NB4 (cell line): ENCODE data around the gene TNFAIP8L3.

Experiments used
- POLR2A ChIP-seq: IDR thresholded peaks from 2 replicates; pipeline ENCODE4 v1.6.1; 2011; ENCODE audit warnings: mild to moderate bottlenecking; ENCODE audit not compliant: insufficient read length; ENCODE audit errors: extremely low read depth
- TF ChIP-seq, protein P1 (sequence below): IDR thresholded peaks from 2 replicates; pipeline ENCODE4 v1.6.1; 2011; ENCODE audit warnings: low read depth, low read length

DNA sequence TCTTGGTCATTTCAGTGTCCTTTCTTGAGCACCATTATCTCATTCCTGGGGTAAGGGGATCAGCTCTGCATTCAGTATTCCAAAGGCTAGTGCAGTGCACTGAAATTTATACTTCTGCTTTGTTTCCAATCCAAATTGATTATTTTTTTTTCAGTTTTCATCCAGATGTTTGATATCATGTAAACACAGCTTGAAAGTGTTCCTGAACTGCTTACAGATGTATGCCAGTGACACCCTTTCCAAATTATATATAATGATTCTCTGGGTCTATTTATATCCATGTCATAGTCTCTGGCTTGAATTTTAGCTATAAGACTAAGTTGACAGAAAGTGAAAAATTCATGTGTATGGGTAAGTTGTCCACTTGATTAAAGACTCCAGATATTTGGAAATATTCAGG, 11.8 kb upstream of the TNFAIP8L3 start:
- TF ChIP-seq, protein P1, sequence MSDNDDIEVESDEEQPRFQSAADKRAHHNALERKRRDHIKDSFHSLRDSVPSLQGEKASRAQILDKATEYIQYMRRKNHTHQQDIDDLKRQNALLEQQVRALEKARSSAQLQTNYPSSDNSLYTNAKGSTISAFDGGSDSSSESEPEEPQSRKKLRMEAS, result no peak
- no peak for TF ChIP-seq POLR2A
